GM12865 (cell line): ENCODE measurements around the gene C16orf89.

Source experiments
- DNase-seq: peaks from one replicate; pipeline ENCODE4 v3.0.0; 2010; ENCODE audit warnings: low read depth
- H3K4me3 ChIP-seq: 2 replicates; pipeline ENCODE4 v1.5.1; 2011; ENCODE audit warnings: mild to moderate bottlenecking, low read depth, low read length, control low read depth
- CTCF ChIP-seq: IDR thresholded peaks from 2 replicates; pipeline ENCODE4 v1.5.1; 2011; ENCODE audit warnings: low read length, control low read depth, low read depth, inconsistent platforms; ENCODE audit not compliant: insufficient read depth; ENCODE audit errors: missing control alignments

Gene C16orf89

GRCh38 chr16:5006348-5007193 is 59.2 kb downstream of the C16orf89 start:
- no peak overlapping the region for H3K4me3 ChIP-seq
- TF ChIP-seq CTCF, result no peak
- DNase-seq, result no peak

- TF ChIP-seq CTCF, result no peak
- DNase-seq, result no peak
- H3K4me3 ChIP-seq, result no peak overlapping the region
Observed at GRCh38 chr16:5005916-5006315, 59.8 kb downstream of the C16orf89 start.

GRCh38 chr16:5004311-5004710 is 61.4 kb downstream of the C16orf89 start:
- no peak for TF ChIP-seq CTCF
- DNase-seq, result no peak
- no peak overlapping the region for H3K4me3 ChIP-seq

GRCh38 chr16:5003828-5004227 is 61.9 kb downstream of the C16orf89 start:
- DNase-seq, result no peak
- no peak for TF ChIP-seq CTCF
- no peak overlapping the region for H3K4me3 ChIP-seq

- no peak overlapping the region for H3K4me3 ChIP-seq
- TF ChIP-seq CTCF, result no peak
- DNase-seq, result no peak
Observed at GRCh38 chr16:5003211-5003610, 62.5 kb downstream of the C16orf89 start.

- DNase-seq, result no peak
- no peak for TF ChIP-seq CTCF
- H3K4me3 ChIP-seq, result no peak overlapping the region
Observed at GRCh38 chr16:5002699-5003143, 63.0 kb downstream of the C16orf89 start.

- TF ChIP-seq CTCF, result no peak
- DNase-seq, result no peak
- H3K4me3 ChIP-seq, result no peak overlapping the region
Observed at GRCh38 chr16:5001986-5002385, 63.8 kb downstream of the C16orf89 start.
